Left colon (tissue), 2 donors: ENCODE data around the gene CENPI. TPM values are rescaled to one million over a fixed set of nuclear protein-coding genes. Genes with fewer than 3 reads are reported as not detected.
A peak's percentile ranks its signal among the peaks of the same experiment; 100 is the strongest.
"Not testable (repeated sequence)": the region's sequence is repeated elsewhere in the genome, so short reads cannot be mapped to it uniquely, and the experiment has no call there.

ENCODE experiments used
- ATAC-seq: fragments of 200-7000 bp; cut with Tn5 transposase; one replicate; pipeline ENCODE4 v1.9.1; 2020; ENCODE audit warnings: mild to moderate bottlenecking, moderate library complexity
- DNase-seq, 2 donors: peaks; one replicate each; pipeline ENCODE4 v3.0.0-alpha.2; 2020
- intact Hi-C, 2 donors: fragments of 100-400 bp; cut with DNase I in 1 of 2; cut with micrococcal nuclease in 1 of 2; formaldehyde crosslinking; loops; one replicate each; pipeline versions ENCODE4 v1.11.2 to v1.14.0; 2022; cut with DNase I, micrococcal nuclease
- long read RNA-seq: library from polyadenylated mRNA; unstranded; transcript quantifications from one replicate; pipeline ENCODE4 v2.0.0, GENCODE V29; 2021
- total RNA-seq, 2 donors: library from RNA; stranded (reverse); fragmentation: NEBNext Ultra II Directional; extraction: Animal tissue kit (Norgen Biotek cat#: 25700); gene quantifications; one replicate each; pipeline ENCODE4 v1.2.1, GENCODE V29; 2021
- donor health status: DM: no; HTN: no; CAD: no.
- donor health status: DM: yes; HTN: yes; CAD: no.

CENPI gene
- total RNA-seq: 1 to 10 TPM; 2.0 to 5.6 TPM
- long read RNA-seq: 0 reads

- DNase-seq: peak; percentile 92 to 93
- peak; percentile 99 for ATAC-seq
- intact Hi-C loops: no loop called here
Measured at GRCh38 chrX:101097546-101098453, at the start of gene CENPI. Gene CENPI (plus strand): TSS chrX:101098204. CDS start chrX:101101071, 2,867 bp downstream.

GRCh38 chrX:101051153-101051548, 46.9 kb upstream of the CENPI start:
- intact Hi-C loops: no loop called here
- ATAC-seq: peak; percentile 31

GRCh38 chrX:101051549-101052302, 46.3 kb upstream of the CENPI start, which contains the start of gene TRMT2B:
Gene TRMT2B (minus strand): TSS chrX:101052111. CDS start chrX:101042289, 9,822 bp downstream.
- DNase-seq (peak; percentile 88 to 89), ATAC-seq (peak; percentile 94)
- intact Hi-C loops: no loop called here

More at GRCh38 chrX:101051153-101051548, 46.9 kb upstream of the CENPI start:
- DNase-seq: peak in 1 of 2 donors; percentile 14

- DNase-seq, ATAC-seq, intact Hi-C loops: not testable (repeated sequence)
Measured at GRCh38 chrX:101056551-101056950, 41.5 kb upstream of the CENPI start.

GRCh38 chrX:101057093-101057714, 40.8 kb upstream of the CENPI start:
- no peak for DNase-seq
- no peak for ATAC-seq
- intact Hi-C loops: no loop called here

GRCh38 chrX:101062176-101062575, 35.8 kb upstream of the CENPI start:
- no peak for ATAC-seq
- intact Hi-C loops: no loop called here
- DNase-seq: no peak

GRCh38 chrX:101071582-101071981, 26.4 kb upstream of the CENPI start:
- DNase-seq: no peak
- intact Hi-C loops: no loop called here
- no peak for ATAC-seq

- intact Hi-C loops: no loop called here
- ATAC-seq (peak; percentile 84), DNase-seq (peak in 1 of 2 donors; percentile 14)
Measured at GRCh38 chrX:101078716-101079598, 19.0 kb upstream of the CENPI start, which contains the start of gene TMEM35A. Gene TMEM35A (plus strand): TSS chrX:101078879. CDS start chrX:101079003, 124 bp downstream.

GRCh38 chrX:101079736-101080270, 18.2 kb upstream of the CENPI start:
- intact Hi-C loops: no loop called here
- DNase-seq: no peak
- no peak for ATAC-seq

GRCh38 chrX:101080326-101081124, 17.5 kb upstream of the CENPI start:
- ATAC-seq: no peak
- intact Hi-C loops: no loop called here
- DNase-seq: no peak

- no peak for DNase-seq
- intact Hi-C loops: no loop called here
- no peak for ATAC-seq
Measured at GRCh38 chrX:101081231-101081630, 16.8 kb upstream of the CENPI start.

- DNase-seq (no peak), ATAC-seq (peak; percentile 91)
- intact Hi-C loops: no loop called here
Measured at GRCh38 chrX:101091817-101092216, 6.2 kb upstream of the CENPI start.

- no peak for DNase-seq
- intact Hi-C loops: no loop called here
- no peak for ATAC-seq
Measured at GRCh38 chrX:101108284-101108683, 10.3 kb downstream of the CENPI start.

GRCh38 chrX:101117701-101118100, 19.7 kb downstream of the CENPI start:
- ATAC-seq (no peak), DNase-seq (no peak)
- intact Hi-C loops: no loop called here

GRCh38 chrX:101136235-101136634, 38.2 kb downstream of the CENPI start:
- DNase-seq (no peak), ATAC-seq (no peak)
- intact Hi-C loops: no loop called here
